Activated CD8-positive, alpha-beta T cell treated with anti-CD3 and anti-CD28 coated beads, Interleukin-2, amount 10 ng/mL, durations not matched to agents 7 days and 5 days (primary cell): ENCODE data around the gene NEU4. TPM values are rescaled to one million over a fixed set of nuclear protein-coding genes. Genes with fewer than 3 reads are reported as not detected.

Experiments used
- ATAC-seq: fragments of 150-1000 bp; cut with Tn5 transposase; one replicate; pipeline ENCODE4 v1.10.0; 2021; ENCODE audit warnings: moderate library complexity
- CTCF ChIA-PET: fragments of 350-600 bp; sonication (Branson Sonifier 250); formaldehyde crosslinking; loops from one replicate; lab custom pipeline; 2021; ENCODE audit warnings: antibody characterized with exemption; lab: Charles Lee
- POLR2A ChIA-PET: fragments of 350-600 bp; sonication (Branson Sonifier 250); formaldehyde crosslinking; loops from one replicate; lab custom pipeline; 2021; ENCODE audit warnings: antibody characterized with exemption; lab: Charles Lee
- DNase-seq: peaks from one replicate; pipeline ENCODE4 v3.0.0-alpha.2; 2020
- H3K27ac Mint-ChIP-seq: one replicate; pipeline ENCODE4 v1.8.0; 2021; ENCODE audit warnings: mild to moderate bottlenecking, mixed read lengths
- H3K27me3 Mint-ChIP-seq: one replicate; pipeline ENCODE4 v1.8.0; 2021; ENCODE audit warnings: low read depth, mixed read lengths
- H3K36me3 Mint-ChIP-seq: one replicate; pipeline ENCODE4 v1.8.0; 2021; ENCODE audit warnings: low read depth, mixed read lengths
- H3K4me1 Mint-ChIP-seq: one replicate; pipeline ENCODE4 v1.8.0; 2021; ENCODE audit warnings: low read depth, mixed read lengths
- H3K4me3 Mint-ChIP-seq: one replicate; pipeline ENCODE4 v1.8.0; 2021; ENCODE audit warnings: mild to moderate bottlenecking, mixed read lengths
- H3K9me3 Mint-ChIP-seq: one replicate; pipeline ENCODE4 v1.8.0; 2022; ENCODE audit warnings: mixed read lengths; ENCODE audit not compliant: insufficient read depth
- total RNA-seq, 2 experiments: library from RNA; stranded (reverse); gene quantifications; one replicate each; pipeline ENCODE4 v1.2.3, GENCODE V29; 2021

NEU4 gene
- total RNA-seq, 2 experiments from 2014 or later, result 0.31 to 0.45 TPM

DNA sequence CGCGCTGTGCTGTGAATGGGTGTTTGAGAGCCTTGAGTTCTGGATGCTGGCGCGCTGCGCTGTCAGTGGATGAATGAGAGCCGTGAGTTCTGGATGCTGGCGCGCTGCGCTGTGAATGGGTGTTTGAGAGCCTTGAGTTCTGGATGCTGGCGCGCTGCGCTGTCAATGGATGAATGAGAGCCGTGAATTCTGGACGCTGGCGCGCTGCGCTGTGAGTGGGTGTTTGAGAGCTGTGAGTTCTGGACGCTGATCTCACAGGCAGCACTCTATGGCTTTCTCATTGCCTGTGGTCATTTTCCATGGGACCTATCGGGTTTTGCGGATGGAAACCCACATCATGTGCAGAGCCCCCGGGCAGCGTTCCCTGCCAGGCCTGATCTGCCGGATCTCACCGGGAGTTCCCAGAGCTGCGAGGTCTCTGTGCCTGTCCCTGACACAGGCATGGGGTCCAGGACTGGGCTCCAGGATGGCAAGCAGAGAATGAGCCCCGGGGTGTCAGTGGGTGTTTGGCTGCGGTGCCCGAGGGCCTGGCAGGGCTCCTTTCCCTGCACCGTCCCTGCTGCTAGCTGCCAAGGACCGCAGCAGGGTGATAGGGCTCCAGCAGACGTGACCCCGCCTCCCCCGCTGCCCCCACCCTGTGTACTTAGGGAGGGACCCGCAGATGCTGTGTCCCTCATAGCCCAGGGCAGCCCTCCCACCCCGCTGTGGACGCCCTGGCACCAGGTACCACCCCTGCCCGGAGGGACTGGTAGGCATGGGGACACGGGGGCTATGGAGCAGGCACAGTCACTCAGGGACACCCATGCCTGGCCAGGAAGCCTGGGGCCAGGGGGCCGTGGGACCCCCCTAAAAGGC, 40.0 kb downstream of the NEU4 start:
- ChIA-PET POLR2A (no interaction called here), CTCF (no interaction called here)
- H3K4me3 Mint-ChIP-seq, result no peak overlapping the region
- H3K4me1 Mint-ChIP-seq, result peaks cover 22% of the 10 kb centered on the region
- DNase-seq (no peak), ATAC-seq (no peak)
- H3K36me3 Mint-ChIP-seq, result no peaks in the 10 kb centered on the region
- no peaks in the 10 kb centered on the region for H3K9me3 Mint-ChIP-seq
- H3K27me3 Mint-ChIP-seq, result peaks cover 4% of the 10 kb centered on the region
- no peak overlapping the region for H3K27ac Mint-ChIP-seq

DNA sequence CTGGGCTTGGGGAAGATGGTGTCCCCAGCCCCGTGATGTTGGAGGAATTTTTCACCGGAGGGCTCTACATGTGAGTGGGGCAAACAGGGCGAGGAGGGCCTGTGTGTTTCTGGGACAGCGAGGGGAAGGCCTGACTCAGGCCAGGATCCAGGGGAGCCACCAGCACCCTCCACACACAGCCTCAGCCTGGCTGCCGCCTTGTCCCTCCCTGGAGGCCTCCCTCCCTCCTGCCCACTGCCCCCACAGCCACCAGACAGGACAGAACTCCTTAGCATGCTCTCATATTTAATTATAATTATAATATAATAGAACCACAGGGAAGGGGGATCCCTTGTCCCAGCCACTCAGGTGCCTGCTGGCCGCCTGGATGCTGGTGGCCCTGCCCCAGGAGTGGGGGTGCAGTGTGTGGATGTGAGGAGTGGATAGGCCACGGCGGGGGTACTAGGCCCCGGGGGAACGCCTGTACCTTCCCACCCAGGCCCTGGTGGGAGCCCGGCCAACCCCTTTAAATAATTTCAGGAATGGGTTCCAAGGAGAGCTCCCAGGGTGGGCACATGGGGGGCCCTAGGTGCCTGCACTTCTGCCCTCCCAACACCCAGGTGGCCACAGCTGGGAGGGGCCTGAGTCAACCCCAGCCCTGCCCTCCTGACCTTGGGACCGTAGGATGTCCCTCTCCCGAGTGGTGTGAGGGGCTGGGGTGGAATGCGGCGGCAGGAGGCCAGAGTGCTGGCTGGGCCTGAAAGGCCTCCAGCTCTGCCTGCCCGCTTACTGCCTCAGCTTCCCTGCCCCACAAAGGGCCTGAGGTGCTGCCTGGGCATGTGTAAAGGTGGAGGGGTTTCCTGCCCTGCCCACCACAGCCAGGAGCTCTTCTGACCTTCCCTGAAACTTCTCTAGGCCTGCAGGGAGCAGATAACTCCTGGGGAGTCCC, 40.9 kb downstream of the NEU4 start:
- H3K27ac Mint-ChIP-seq, result no peak overlapping the region
- ATAC-seq, result no peak
- H3K9me3 Mint-ChIP-seq, result no peaks in the 10 kb centered on the region
- DNase-seq, result no peak
- H3K4me1 Mint-ChIP-seq, result peaks cover 15% of the 10 kb centered on the region
- no peaks in the 10 kb centered on the region for H3K36me3 Mint-ChIP-seq
- peaks cover 4% of the 10 kb centered on the region for H3K27me3 Mint-ChIP-seq
- ChIA-PET POLR2A (no interaction called here), CTCF (no interaction called here)
- no peak overlapping the region for H3K4me3 Mint-ChIP-seq

DNA sequence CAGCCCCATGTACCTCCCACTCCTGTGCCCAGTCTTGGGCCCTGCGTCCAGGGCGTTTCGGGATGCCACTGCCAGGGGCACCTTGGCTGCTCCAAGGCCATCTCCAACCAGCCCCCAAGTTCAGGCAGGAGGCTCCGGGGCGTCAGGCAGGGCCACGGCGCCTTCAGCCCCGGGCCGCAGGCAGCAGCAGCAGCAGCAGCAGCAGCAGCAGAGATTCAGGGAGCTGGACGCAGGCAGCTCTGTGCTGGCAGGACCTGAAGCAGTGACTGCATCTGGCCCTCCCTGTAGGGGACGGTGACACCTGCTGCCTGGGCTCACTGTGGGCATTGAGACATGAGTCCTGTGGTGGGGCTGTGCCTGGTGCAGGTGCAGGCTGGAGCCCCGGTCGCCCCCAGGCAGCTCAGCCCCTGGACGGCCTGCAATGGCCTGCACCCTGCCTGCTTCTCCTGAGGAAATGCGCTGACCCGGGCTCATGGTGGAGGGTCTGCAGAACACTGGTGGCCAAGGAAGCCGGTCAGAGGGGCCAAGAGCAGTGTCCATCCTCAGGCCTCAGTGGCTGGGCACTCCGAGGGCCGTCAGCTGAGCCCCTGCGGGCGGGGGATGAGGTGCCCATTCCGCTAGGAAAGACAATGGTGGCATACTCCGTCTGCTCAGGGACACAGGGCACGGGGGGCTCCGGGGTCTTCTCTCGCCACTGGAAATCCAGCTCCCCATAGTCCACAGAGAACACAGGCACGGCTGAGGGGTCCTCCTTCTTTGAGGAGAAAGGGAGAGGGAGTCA, 41.7 kb downstream of the NEU4 start:
- Mint-ChIP-seq H3K27ac (no peak overlapping the region), H3K27me3 (no peaks in the 10 kb centered on the region), H3K4me3 (no peak overlapping the region), H3K9me3 (no peaks in the 10 kb centered on the region), H3K4me1 (peaks cover 8% of the 10 kb centered on the region), H3K36me3 (no peaks in the 10 kb centered on the region)
- no peak for ATAC-seq
- ChIA-PET POLR2A (no interaction called here), CTCF (no interaction called here)
- DNase-seq, result no peak

DNA sequence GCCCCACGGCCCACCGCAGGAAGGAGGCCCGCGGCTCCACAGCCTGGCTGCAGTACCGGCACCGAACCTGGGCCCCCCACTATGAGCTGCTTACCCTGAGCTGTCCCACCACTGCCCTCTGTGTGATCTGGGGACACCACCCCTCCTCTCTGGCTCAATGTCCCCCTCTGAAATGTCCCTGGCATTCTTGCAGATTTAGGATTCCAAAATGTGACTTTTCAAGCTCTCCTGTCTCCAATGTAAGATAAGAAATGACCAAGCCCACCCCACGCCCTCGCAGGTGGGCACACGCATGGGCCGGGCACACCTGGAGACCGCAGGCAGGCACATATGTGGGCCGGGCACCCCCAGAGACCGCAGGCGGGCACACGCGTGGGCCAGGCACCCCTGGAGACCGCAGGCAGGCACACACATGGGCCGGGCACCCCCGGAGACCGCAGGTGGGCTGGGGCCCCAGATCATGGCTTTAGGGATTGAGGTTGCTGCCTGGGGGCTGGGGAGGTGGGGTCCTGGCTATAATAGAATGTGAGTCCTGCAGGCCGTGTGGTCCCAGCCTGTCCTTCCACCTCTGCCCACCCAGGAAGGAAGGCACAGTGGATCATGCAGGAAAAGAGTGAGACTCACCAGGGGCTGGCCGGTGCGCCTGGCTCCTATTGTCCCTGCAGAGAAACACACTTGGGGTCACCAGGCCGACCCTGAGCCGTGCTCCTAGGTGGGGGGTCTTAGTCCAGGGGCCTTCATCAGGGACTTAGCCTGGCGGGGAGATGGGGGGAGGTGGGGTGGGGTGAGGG, 42.5 kb downstream of the NEU4 start:
- Mint-ChIP-seq H3K4me3 (no peak overlapping the region), H3K27ac (no peak overlapping the region), H3K27me3 (no peaks in the 10 kb centered on the region), H3K4me1 (peaks cover 2% of the 10 kb centered on the region), H3K9me3 (no peaks in the 10 kb centered on the region), H3K36me3 (no peaks in the 10 kb centered on the region)
- ChIA-PET CTCF (no interaction called here), POLR2A (no interaction called here)
- no peak for DNase-seq
- no peak for ATAC-seq

DNA sequence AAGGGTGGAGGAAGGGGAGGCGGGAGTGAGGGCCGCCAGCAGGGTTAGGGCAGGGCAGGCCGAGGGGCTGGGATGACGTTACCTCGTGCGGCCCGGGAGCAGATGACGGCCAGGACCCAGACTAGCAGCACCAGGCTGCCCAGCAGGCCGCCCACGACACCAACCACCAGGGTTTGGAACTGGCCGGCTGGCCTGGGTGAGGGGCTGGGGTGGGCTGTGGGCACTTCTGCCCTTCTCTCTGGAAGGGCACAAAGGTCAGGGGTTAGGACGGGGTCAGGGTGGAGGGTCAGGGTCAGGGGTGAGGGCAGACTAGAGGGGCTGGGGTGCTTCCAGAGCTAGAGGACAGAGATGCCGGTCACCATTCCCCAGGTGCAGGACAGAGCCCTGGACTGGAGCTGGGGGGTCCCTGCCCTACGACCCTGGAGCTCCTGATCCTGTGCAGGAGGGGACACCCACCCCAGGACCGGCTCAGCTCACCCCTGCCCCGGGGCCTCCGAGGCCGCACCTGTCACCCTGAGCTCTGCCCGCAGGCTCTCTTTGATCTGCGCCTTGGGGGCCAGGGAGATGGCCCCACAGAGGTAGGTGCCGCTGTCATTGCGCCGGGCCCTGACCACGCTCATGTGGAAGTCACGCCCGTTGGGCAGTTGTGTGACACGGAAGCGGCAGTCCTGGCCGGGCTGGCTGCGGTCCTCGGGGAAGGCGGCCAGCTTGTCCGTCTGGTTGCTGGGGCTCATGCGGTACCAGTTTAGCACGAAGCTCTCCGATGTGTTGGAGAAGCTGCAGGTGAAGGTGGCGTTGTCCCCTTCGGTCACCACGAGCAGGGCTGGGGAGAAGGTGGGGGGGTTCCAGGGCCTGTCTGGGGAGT, 43.4 kb downstream of the NEU4 start:
- ChIA-PET CTCF (no interaction called here), POLR2A (no interaction called here)
- Mint-ChIP-seq H3K27ac (no peak overlapping the region), H3K4me1 (no peaks in the 10 kb centered on the region), H3K4me3 (no peak overlapping the region), H3K36me3 (no peaks in the 10 kb centered on the region), H3K27me3 (no peaks in the 10 kb centered on the region), H3K9me3 (no peaks in the 10 kb centered on the region)
- ATAC-seq, result no peak
- DNase-seq, result no peak

DNA sequence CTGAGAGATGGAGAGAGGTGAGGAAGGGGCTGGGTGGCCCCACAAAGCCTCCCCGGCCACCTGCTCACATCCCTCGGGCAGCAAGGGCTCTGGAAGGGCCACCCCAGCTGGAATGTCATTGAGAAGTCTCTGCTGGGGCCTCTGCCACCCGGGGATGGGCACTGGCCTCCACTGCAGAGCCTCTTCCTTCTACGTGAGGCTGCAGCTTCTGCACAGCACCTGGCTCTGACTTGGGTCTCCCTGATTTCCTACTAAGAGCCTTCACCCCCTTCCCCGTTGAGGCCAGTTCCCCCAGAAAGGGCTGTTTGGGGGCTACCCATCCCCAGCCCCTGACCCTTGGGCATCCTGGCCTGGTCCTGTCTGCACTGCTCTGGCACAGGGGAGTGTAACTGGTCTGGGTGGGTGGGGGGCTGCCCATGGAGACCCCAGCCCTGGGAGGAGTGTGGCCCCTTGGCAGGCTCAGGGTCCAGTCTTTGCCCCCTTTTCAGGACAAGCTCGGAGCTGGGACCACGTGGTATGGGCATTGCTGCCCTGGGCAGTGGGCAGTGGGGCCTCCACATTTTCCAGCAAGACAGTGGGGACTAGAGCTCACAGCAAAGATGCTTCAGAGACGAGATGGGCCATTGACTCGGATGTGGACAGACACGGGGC, 44.1 kb downstream of the NEU4 start:
- DNase-seq, result no peak
- Mint-ChIP-seq H3K4me3 (no peak overlapping the region), H3K9me3 (no peaks in the 10 kb centered on the region), H3K36me3 (no peaks in the 10 kb centered on the region), H3K27ac (no peak overlapping the region), H3K4me1 (peaks cover 3% of the 10 kb centered on the region), H3K27me3 (no peaks in the 10 kb centered on the region)
- ChIA-PET CTCF (no interaction called here), POLR2A (no interaction called here)
- no peak for ATAC-seq

DNA sequence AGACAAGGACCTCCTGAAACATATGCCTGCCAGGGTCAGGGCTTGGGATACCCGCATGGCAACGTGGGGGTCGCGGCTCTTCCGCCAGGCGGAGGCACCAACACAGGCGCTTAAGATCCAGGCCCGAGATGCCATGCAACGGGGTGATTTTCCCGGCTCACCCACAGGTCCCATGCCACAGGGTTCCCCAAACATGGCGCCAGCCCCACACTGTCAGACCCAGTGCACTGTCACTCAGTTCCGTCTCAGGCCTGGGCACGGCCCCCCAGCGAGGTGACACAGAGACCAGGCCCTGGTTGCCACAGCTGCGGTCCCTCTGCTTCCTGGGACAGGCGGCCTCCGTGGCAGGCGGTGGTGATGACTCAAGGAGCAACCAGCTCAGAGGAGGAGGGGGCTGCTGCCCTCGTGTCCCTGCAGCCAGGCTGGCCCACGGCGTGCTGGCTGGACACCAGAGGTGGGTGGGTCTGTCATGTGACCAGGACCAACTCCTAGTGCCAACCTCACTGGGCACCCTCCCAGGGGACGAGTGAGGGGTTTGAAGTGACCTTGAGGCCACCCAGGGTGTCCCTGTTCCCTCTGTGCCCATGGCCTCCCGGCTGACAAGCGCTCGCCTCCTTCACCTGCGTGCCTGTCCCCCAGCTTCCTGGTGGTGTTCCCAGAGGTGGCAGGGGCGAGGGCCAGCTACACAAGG, 44.8 kb downstream of the NEU4 start:
- Mint-ChIP-seq H3K4me3 (no peak overlapping the region), H3K9me3 (no peaks in the 10 kb centered on the region), H3K27ac (no peak overlapping the region), H3K36me3 (no peaks in the 10 kb centered on the region), H3K4me1 (peaks cover 5% of the 10 kb centered on the region), H3K27me3 (no peaks in the 10 kb centered on the region)
- ChIA-PET POLR2A (no interaction called here), CTCF (no interaction called here)
- DNase-seq (no peak), ATAC-seq (no peak)

DNA sequence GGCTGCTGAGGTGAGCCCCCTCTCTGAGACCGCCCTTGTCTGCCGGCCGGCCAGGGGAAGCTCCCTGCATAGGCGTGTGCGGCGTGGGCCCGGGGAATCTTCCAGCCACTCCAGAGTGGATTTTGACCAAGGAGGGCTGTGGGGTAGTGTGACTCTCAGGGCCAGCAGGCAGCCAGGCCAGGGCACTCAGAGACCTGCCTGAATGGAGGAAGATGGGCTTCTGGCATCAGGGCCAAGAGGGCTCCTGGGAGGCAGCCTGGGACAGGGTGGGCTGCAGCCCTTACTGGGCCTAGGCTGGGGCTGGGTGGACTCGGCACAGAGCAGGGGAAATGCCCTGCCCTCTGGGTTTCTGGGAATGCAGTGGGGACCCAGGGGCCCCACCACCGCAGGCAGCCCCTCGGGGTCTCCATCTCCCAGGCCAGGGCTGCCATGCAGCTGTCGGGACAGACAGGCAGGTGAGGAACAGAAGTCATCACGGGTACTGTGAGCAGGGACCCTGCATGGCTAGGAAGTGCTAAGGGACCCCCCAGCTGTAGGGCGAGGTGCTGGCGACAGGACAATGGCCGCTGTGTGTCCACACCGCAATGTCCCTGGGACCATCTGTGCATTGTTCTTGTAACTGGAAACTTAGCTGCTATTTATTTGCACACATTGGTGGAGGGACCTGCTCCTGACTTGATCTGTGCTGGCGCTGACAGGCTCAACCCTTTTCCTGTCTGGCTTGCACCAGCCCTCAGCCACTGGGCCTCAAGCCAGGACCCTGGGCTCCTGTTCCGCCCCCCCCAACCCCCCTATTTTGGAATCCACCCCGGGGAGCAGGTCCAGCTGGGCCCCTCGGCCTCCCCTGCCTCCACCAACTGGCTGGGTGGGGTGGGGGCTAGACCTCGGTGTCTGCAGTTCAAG, 45.6 kb downstream of the NEU4 start:
- no peaks in the 10 kb centered on the region for H3K9me3 Mint-ChIP-seq
- no peak for ATAC-seq
- ChIA-PET CTCF (no interaction called here), POLR2A (interaction anchor here (1.2 kb wide), 1 partner anchor 10 kb away, joined by 3 read pairs; no protein-coding TSS in a partner anchor)
- no peaks in the 10 kb centered on the region for H3K27me3 Mint-ChIP-seq
- H3K4me1 Mint-ChIP-seq, result peaks cover 9% of the 10 kb centered on the region
- H3K36me3 Mint-ChIP-seq, result no peaks in the 10 kb centered on the region
- no peak for DNase-seq
- no peak overlapping the region for H3K27ac Mint-ChIP-seq
- no peak overlapping the region for H3K4me3 Mint-ChIP-seq

DNA sequence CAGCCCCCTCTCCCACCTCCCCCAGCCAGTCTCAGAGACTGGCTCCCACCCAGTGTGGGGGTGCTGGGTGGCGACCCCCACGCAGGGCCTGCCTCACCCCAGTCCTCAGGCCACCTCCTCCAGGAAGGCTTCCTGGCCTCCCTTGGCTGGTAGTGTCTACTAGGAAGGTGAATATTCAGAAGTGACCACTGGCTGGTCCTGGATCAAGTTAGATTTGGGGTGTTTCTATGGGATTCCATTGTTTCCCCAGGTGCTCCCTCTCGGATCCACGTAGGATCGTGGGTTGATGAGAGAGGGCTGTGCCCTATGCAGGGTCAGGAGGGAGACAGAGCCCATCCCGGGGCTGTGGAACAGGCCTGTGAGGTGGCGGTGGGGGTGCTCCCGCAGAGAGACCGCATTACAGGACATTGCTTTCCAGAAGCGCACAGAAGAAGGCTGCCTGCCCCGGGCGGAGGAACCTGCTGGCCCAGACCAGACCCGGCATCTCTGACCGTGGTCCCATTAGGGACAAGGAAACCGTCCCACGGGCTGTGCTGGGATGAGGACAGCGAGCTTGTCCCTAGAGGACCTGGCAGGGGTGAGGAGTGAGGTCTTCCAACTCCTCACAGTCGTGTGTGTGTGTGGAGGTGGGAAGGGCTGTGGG, 46.4 kb downstream of the NEU4 start:
- ChIA-PET CTCF (no interaction called here), POLR2A (interaction anchor here (0.9 to 1.2 kb wide), 2 partner anchors 10 to 13 kb away, joined by 3 to 4 read pairs; no protein-coding TSS in a partner anchor)
- no peaks in the 10 kb centered on the region for H3K36me3 Mint-ChIP-seq
- no peak for DNase-seq
- H3K4me3 Mint-ChIP-seq, result no peak overlapping the region
- no peak overlapping the region for H3K27ac Mint-ChIP-seq
- H3K4me1 Mint-ChIP-seq, result peaks cover 17% of the 10 kb centered on the region
- no peak for ATAC-seq
- H3K9me3 Mint-ChIP-seq, result no peaks in the 10 kb centered on the region
- no peaks in the 10 kb centered on the region for H3K27me3 Mint-ChIP-seq
